HepG2 (cell line): ENCODE measurements around the gene FAM81A. TPM values are rescaled to one million over a fixed set of nuclear protein-coding genes. Genes with fewer than 3 reads are reported as not detected.

Experiments used
- ATAC-seq: fragments of 200-7000 bp; cut with Tn5 transposase; 3 replicates; pipeline ENCODE4 v1.9.1; 2020; ENCODE audit warnings: mild to moderate bottlenecking, moderate library complexity
- BruUV-seq: library from RNA; stranded (reverse); fragments of 400-500 nt; replicated peaks from 2 replicates; lab custom pipeline; 2021; lab: Mats Ljungman, UMichigan
- CTCF ChIA-PET: fragments of 300-600 bp; formaldehyde crosslinking; extraction: SDS; loops from one replicate; lab custom pipeline; 2021; ENCODE audit warnings: low total read pairs, inconsistent platforms, low intra/inter-chr PET ratio; lab: Yijun Ruan, JAX
- POLR2A ChIA-PET: fragments of 350-600 bp; sonication (Branson Sonifier 250); formaldehyde crosslinking; loops from one replicate; lab custom pipeline; 2020; ENCODE audit warnings: antibody characterized with exemption, inconsistent platforms; lab: Yijun Ruan, JAX
- DNase-seq: peaks from one replicate; pipeline ENCODE4 v3.0.0-alpha.2; 2015; ENCODE audit warnings: low spot score
- FAIRE-seq: peaks from 3 replicates; lab custom pipeline; 2011; peaks lifted over from hg19 to GRCh38; lab: Jason Lieb, UNC
- H2AFZ ChIP-seq: one replicate; pipeline ENCODE4 v1.6.1; 2011; ENCODE audit warnings: low read length, inconsistent platforms
- H3K27ac ChIP-seq: fragments of 300-600 bp; 3 replicates; pipeline ENCODE4 v1.8.0; 2011; ENCODE audit warnings: mixed run types, mild to moderate bottlenecking, mixed read lengths, low read length, inconsistent platforms; ENCODE audit not compliant: insufficient read depth; ENCODE audit errors: extremely low read length
- H3K27me3 ChIP-seq, 2 experiments: fragments of 200-600 bp in 1 of 2; 2 replicates in 1 of 2; 3 replicates in 1 of 2; pipeline versions ENCODE4 v1.6.0 to v1.8.0; 2011; ENCODE audit warnings: low read length in 2 of 2, mild to moderate bottlenecking in 2 of 2, moderate library complexity in 2 of 2, inconsistent platforms in 1 of 2; ENCODE audit not compliant: insufficient read depth in 2 of 2, control insufficient read depth in 1 of 2
- H3K36me3 ChIP-seq, 2 experiments: fragments of 200-600 bp in 1 of 2; replicated peaks in 1 of 2; 2 replicates in 1 of 2; 3 replicates in 1 of 2; pipeline versions ENCODE4 v1.5.1 to v1.8.0; 2011; ENCODE audit warnings: low read length in 2 of 2, inconsistent platforms in 1 of 2; ENCODE audit not compliant: insufficient read depth in 2 of 2, control insufficient read depth in 1 of 2
- H3K4me1 ChIP-seq: 2 replicates; pipeline ENCODE4 v1.5.1; 2012; ENCODE audit warnings: low read length, inconsistent platforms; ENCODE audit not compliant: insufficient read depth
- H3K4me2 ChIP-seq: 2 replicates; pipeline ENCODE4 v1.6.0; 2011; ENCODE audit warnings: low read depth, low read length, inconsistent platforms
- H3K4me3 ChIP-seq, 3 experiments: fragments of 200-600 bp in 1 of 3; sonication (generic), shearing (Covaris generic) in 1 of 3; replicated peaks in 1 of 3; 2 replicates each; pipeline ENCODE4 v1.5.1; 2011 to 2016; ENCODE audit warnings: low read length in 3 of 3, inconsistent platforms in 2 of 3, low read depth in 2 of 3, mild to moderate bottlenecking in 2 of 3, control low read depth in 1 of 3, mixed read lengths in 1 of 3; ENCODE audit not compliant: insufficient read depth in 1 of 3
- H3K79me2 ChIP-seq: one replicate; pipeline ENCODE4 v1.6.1; 2011; ENCODE audit warnings: low read length, inconsistent platforms; ENCODE audit not compliant: insufficient read depth
- H3K9ac ChIP-seq: 2 replicates; pipeline ENCODE4 v1.6.0; 2011; ENCODE audit warnings: mild to moderate bottlenecking, low read depth, low read length, inconsistent platforms; ENCODE audit not compliant: insufficient read depth
- H3K9me3 ChIP-seq: 2 replicates; pipeline ENCODE4 v1.5.1; 2012; ENCODE audit warnings: mild to moderate bottlenecking, low read length
- H4K20me1 ChIP-seq: 2 replicates; pipeline ENCODE4 v1.6.0; 2011; ENCODE audit warnings: inconsistent platforms, mild to moderate bottlenecking, low read length, moderate library complexity; ENCODE audit not compliant: insufficient read depth
- ARHGAP35 ChIP-seq: sonication (generic); formaldehyde crosslinking; IDR thresholded peaks from 2 replicates; pipeline ENCODE4 v1.9.0; 2022; ENCODE audit warnings: mild to moderate bottlenecking, inconsistent platforms, moderate library complexity, missing genetic modification reagents, borderline replicate concordance
- ARNTL ChIP-seq: sonication (generic); formaldehyde crosslinking; IDR thresholded peaks from 2 replicates; pipeline ENCODE4 v1.4.0; 2020; ENCODE audit warnings: mild to moderate bottlenecking, missing genetic modification reagents
- MAFG ChIP-seq: sonication (generic); formaldehyde crosslinking; IDR thresholded peaks from 2 replicates; pipeline ENCODE4 v1.5.1; 2020; ENCODE audit warnings: mild to moderate bottlenecking, missing genetic modification reagents
- MIXL1 ChIP-seq: IDR thresholded peaks from 2 replicates; pipeline ENCODE4 v1.6.1; 2016
- NFYC ChIP-seq: IDR thresholded peaks from 2 replicates; pipeline ENCODE4 v1.6.1; 2016; ENCODE audit warnings: missing genetic modification reagents, missing compliant biosample characterization
- ZFP82 ChIP-seq: sonication (generic); formaldehyde crosslinking; IDR thresholded peaks from 2 replicates; pipeline ENCODE4 v1.5.1; 2020; ENCODE audit warnings: mild to moderate bottlenecking, missing genetic modification reagents, borderline replicate concordance
- ZNF746 ChIP-seq: sonication (generic); formaldehyde crosslinking; IDR thresholded peaks from 2 replicates; pipeline ENCODE4 v1.8.0; 2022; ENCODE audit warnings: mild to moderate bottlenecking, missing genetic modification reagents
- ZSCAN30 ChIP-seq: sonication (generic); formaldehyde crosslinking; IDR thresholded peaks from 2 replicates; pipeline ENCODE4 v1.5.0; 2020; ENCODE audit warnings: mild to moderate bottlenecking, missing genetic modification reagents
- WGBS: methylation state at CpG from one replicate; pipeline ENCODE4 v1.1.6; 2017; ENCODE audit warnings: low lambda C conversion rate; 5-methylcytosine and 5-hydroxymethylcytosine counted together
- in situ Hi-C: cut with HindIII; loops from 2 replicates; pipeline ENCODE4 v1.10.0; 2017; ENCODE audit warnings: low pct_unique_long_range_greater_than_20kb; ENCODE audit not compliant: extremely low pct_ligation_motif_present
- intact Hi-C: fragments of 100-400 bp; cut with micrococcal nuclease; formaldehyde crosslinking; loops from one replicate; pipeline ENCODE4 v1.10.0; 2022; ENCODE audit not compliant: unreplicated experiment
- polyA plus RNA-seq, 8 experiments: library from polyadenylated mRNA; depleted of rRNA in 3 of 8; stranded (reverse) in 7 of 8; unstranded in 1 of 8; fragments of >200 nt; fragmentation: Illumina TruSeq in 4 of 8; extraction: Trizol in 4 of 8; gene quantifications; 2 replicates each; pipeline versions ENCODE4 v1.2.1 to v1.2.3, GENCODE V29; 2011 to 2016; ENCODE audit warnings: low read depth in 4 of 8, missing spikeins in 1 of 8, mixed read lengths in 1 of 8; ENCODE audit not compliant: insufficient read depth in 1 of 8
- total RNA-seq, 5 experiments: library from RNA; depleted of rRNA; stranded (reverse); fragments of >200 nt; fragmentation: Illumina TruSeq; extraction: Trizol; gene quantifications; 2 replicates each; pipeline ENCODE4 v1.2.3, GENCODE V29; 2016; ENCODE audit warnings: low read depth in 1 of 5
- TF ChIP-seq, protein P1 (sequence below): IDR thresholded peaks from 2 replicates; pipeline ENCODE4 v1.6.1; 2016; ENCODE audit warnings: control low read depth
- TF ChIP-seq, protein P2 (sequence below): sonication (generic); formaldehyde crosslinking; IDR thresholded peaks from 2 replicates; pipeline ENCODE4 v1.4.0; 2020; ENCODE audit warnings: missing genetic modification reagents
- TF ChIP-seq, protein P3 (sequence below), 2 experiments: sonication (generic) in 1 of 2; formaldehyde crosslinking in 1 of 2; IDR thresholded peaks; 2 replicates each; pipeline versions ENCODE4 v1.4.0 to v1.6.1; 2018 to 2020; ENCODE audit warnings: missing genetic modification reagents in 2 of 2, borderline replicate concordance in 1 of 2, low read depth in 1 of 2, mild to moderate bottlenecking in 1 of 2, missing biosample characterization in 1 of 2

FAM81A gene
- total and polyA plus RNA-seq, 2 of the 13 experiments (the other 11 are each of a cell fraction or from before 2014, with no cell fraction given), result 0.09 TPM; not detected in 1

DNA sequence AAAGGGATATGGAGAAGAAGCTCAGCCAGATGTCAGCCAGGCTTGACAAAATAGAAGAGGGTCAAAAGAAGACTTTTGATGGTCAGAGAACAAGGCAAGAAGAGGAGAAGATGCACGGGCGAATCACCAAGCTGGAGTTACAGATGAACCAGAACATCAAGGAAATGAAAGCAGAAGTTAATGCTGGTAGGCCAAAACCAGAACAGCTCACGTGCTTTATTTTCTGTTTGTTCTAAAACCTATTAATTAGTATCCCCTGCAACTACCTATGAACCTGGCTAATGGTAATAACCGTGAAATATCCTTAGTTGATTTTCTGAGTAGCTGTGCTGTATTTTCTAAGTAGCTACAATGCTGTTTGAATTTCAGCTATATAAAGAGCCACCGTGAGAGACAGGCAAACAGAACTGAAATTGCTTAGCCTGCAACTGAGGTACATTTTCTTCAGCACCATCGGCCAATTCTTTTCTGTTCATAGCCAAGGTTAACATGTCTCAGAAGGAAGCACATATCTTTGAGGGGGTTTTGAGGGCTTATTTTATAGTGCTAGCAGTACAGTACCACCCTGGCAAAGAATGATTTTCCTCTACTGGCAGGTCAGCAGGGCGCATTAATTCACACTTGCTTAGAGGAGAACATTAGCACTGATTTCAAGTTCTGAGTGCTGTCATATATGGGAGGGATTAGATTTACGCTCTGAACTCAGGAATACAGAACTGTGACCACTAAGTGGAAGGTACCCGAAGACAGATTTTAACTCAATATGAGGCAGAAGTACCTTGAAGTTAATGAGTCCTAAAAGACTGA lies 78.9 kb downstream of the FAM81A start (continued):
- no peak for TF ChIP-seq MAFG (CRISPR knock-in tag)
- TF ChIP-seq, protein P1, sequence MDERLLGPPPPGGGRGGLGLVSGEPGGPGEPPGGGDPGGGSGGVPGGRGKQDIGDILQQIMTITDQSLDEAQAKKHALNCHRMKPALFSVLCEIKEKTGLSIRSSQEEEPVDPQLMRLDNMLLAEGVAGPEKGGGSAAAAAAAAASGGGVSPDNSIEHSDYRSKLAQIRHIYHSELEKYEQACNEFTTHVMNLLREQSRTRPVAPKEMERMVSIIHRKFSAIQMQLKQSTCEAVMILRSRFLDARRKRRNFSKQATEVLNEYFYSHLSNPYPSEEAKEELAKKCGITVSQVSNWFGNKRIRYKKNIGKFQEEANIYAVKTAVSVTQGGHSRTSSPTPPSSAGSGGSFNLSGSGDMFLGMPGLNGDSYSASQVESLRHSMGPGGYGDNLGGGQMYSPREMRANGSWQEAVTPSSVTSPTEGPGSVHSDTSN (CRISPR knock-in tag), result no peak

DNA sequence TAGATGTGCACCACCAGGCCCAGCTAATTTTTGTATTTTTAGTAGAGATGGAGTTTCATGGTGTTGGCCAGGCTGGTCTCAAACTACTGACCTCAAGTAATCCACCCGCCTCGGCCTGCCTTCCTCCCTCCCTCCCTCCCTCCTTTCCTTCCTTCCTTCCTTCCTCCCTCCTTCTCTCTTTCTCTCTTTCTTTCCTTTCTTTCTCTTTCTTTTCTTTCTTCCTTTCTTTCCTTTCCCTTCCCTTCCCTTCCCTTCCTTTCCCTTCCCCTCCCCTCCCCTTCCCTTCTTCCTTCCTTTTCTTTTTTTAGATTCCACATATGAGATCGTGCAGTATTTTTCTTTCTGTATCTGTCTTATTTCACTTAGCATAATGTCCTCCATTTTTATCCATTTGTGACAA lies 81.3 kb downstream of the FAM81A start:
- Histone ChIP-seq H3K79me2 (no peaks in the 10 kb centered on the region), H3K4me2 (no peak overlapping the region), H3K4me1 (peaks cover 9% of the 10 kb centered on the region; the same call in 1 of the 2 replicates), H3K9me3 (no peaks in the 10 kb centered on the region), H2AFZ (no peak overlapping the region), H3K4me3 (no peak overlapping the region), H3K27ac (no peak overlapping the region), H3K36me3 (no peaks in the 10 kb centered on the region), H3K27me3 (peaks cover 0 to 8% of the 10 kb centered on the region in 2 experiments; a peak in 2 of 5 replicates), H3K9ac (no peak overlapping the region), H4K20me1 (no peaks in the 10 kb centered on the region)
- DNase-seq, result no peak
- in situ Hi-C loops, result no loop called here
- CTCF ChIA-PET, result no interaction called here
- no peak for TF ChIP-seq ZSCAN30 (CRISPR knock-in tag)
- no peak for TF ChIP-seq MIXL1 (CRISPR knock-in tag)
- TF ChIP-seq ZNF746 (CRISPR knock-in tag), result no peak
- TF ChIP-seq ZFP82 (CRISPR knock-in tag), result no peak
- TF ChIP-seq, protein P2, sequence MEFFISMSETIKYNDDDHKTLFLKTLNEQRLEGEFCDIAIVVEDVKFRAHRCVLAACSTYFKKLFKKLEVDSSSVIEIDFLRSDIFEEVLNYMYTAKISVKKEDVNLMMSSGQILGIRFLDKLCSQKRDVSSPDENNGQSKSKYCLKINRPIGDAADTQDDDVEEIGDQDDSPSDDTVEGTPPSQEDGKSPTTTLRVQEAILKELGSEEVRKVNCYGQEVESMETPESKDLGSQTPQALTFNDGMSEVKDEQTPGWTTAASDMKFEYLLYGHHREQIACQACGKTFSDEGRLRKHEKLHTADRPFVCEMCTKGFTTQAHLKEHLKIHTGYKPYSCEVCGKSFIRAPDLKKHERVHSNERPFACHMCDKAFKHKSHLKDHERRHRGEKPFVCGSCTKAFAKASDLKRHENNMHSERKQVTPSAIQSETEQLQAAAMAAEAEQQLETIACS (CRISPR knock-in tag), result no peak
- TF ChIP-seq, protein P3, sequence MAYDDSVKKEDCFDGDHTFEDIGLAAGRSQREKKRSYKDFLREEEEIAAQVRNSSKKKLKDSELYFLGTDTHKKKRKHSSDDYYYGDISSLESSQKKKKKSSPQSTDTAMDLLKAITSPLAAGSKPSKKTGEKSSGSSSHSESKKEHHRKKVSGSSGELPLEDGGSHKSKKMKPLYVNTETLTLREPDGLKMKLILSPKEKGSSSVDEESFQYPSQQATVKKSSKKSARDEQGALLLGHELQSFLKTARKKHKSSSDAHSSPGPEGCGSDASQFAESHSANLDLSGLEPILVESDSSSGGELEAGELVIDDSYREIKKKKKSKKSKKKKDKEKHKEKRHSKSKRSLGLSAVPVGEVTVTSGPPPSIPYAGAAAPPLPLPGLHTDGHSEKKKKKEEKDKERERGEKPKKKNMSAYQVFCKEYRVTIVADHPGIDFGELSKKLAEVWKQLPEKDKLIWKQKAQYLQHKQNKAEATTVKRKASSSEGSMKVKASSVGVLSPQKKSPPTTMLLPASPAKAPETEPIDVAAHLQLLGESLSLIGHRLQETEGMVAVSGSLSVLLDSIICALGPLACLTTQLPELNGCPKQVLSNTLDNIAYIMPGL (CRISPR knock-in tag; IDR thresholded peaks at IDR 0.05; ENCODE audit: borderline replicate concordance in 1 of 2, low read depth in 1 of 2), result no peak
- no peak for TF ChIP-seq ARNTL (CRISPR knock-in tag)
- TF ChIP-seq ARHGAP35, result no peak
- no peak for TF ChIP-seq NFYC (CRISPR knock-in tag)
- no peak for FAIRE-seq
- POLR2A ChIA-PET, result no interaction called here
- 69% methylated on average over 3 of the region's 3 CpGs for WGBS
- intact Hi-C loops, result no loop called here
- no TSS peak for BruUV-seq
- ATAC-seq, result no peak
